HG02610 (cell line): Measurements from ENCODE around the gene GBGT1.
"Not testable (repeated sequence)": the region's sequence is repeated elsewhere in the genome, so short reads cannot be mapped to it uniquely, and the experiment has no call there.

Experiments
- ATAC-seq: cut with Tn5 transposase; IDR thresholded peaks from one replicate; pipeline ENCODE4 v1.9.1; 2021; ENCODE audit warnings: mild to moderate bottlenecking, moderate library complexity; ENCODE audit not compliant: unreplicated experiment

Gene GBGT1

GRCh38 chr9:133199648-133200321 is 36.1 kb upstream of the GBGT1 start:
- ATAC-seq = no peak

GRCh38 chr9:133195029-133195428 is 31.3 kb upstream of the GBGT1 start:
- no peak for ATAC-seq

GRCh38 chr9:133194597-133194996 is 30.9 kb upstream of the GBGT1 start:
- no peak for ATAC-seq

- ATAC-seq = no peak
Observed at GRCh38 chr9:133191989-133192388, 28.3 kb upstream of the GBGT1 start.

- no peak for ATAC-seq
Observed at GRCh38 chr9:133189826-133190225, 26.1 kb upstream of the GBGT1 start.

GRCh38 chr9:133188843-133189180 is 25.1 kb upstream of the GBGT1 start:
- ATAC-seq = no peak

- ATAC-seq = no peak
Observed at GRCh38 chr9:133188006-133188842, 24.5 kb upstream of the GBGT1 start.

GRCh38 chr9:133187561-133188005 is 23.9 kb upstream of the GBGT1 start:
- no peak for ATAC-seq

- ATAC-seq = no peak
Observed at GRCh38 chr9:133186736-133187135, 23.0 kb upstream of the GBGT1 start.

GRCh38 chr9:133184971-133185370 is 21.3 kb upstream of the GBGT1 start:
- no peak for ATAC-seq

GRCh38 chr9:133182151-133182550 is 18.4 kb upstream of the GBGT1 start:
- no peak for ATAC-seq

GRCh38 chr9:133181561-133181960 is 17.8 kb upstream of the GBGT1 start:
- ATAC-seq = no peak

- no peak for ATAC-seq
Observed at GRCh38 chr9:133180953-133181352, 17.2 kb upstream of the GBGT1 start.

GRCh38 chr9:133173056-133173455 is 9.3 kb upstream of the GBGT1 start:
- ATAC-seq = no peak

GRCh38 chr9:133171161-133171961 is 7.6 kb upstream of the GBGT1 start:
- ATAC-seq = no peak

- no peak for ATAC-seq
Observed at GRCh38 chr9:133170716-133171115, 7.0 kb upstream of the GBGT1 start.

- not testable (repeated sequence) for ATAC-seq
Observed at GRCh38 chr9:133169687-133170086, 6.0 kb upstream of the GBGT1 start.

GRCh38 chr9:133169102-133169501 is 5.4 kb upstream of the GBGT1 start:
- no peak for ATAC-seq

GRCh38 chr9:133168432-133168831 is 4.7 kb upstream of the GBGT1 start:
- no peak for ATAC-seq

- no peak for ATAC-seq
Observed at GRCh38 chr9:133167769-133168168, 4.1 kb upstream of the GBGT1 start.

- ATAC-seq = no peak
Observed at GRCh38 chr9:133167096-133167730, 3.5 kb upstream of the GBGT1 start.
